WTC11 (cell line): ENCODE results near the gene CCDC24.

Source experiments
- SMAD3 ChIP-seq: sonication (generic); formaldehyde crosslinking; IDR thresholded peaks from 2 replicates; pipeline ENCODE4 v1.8.0; 2022; ENCODE audit warnings: missing genetic modification reagents, mild to moderate bottlenecking, borderline replicate concordance
- TF ChIP-seq, protein P1 (sequence below): fragments of 200-600 bp; IDR thresholded peaks from 2 replicates; pipeline ENCODE4 v1.8.0; 2022; ENCODE audit warnings: antibody characterized with exemption
- TF ChIP-seq, protein P2 (sequence below): sonication (generic); formaldehyde crosslinking; IDR thresholded peaks from 2 replicates; pipeline ENCODE4 v1.8.1; 2023; ENCODE audit warnings: mild to moderate bottlenecking, missing genetic modification reagents, moderate library complexity

DNA sequence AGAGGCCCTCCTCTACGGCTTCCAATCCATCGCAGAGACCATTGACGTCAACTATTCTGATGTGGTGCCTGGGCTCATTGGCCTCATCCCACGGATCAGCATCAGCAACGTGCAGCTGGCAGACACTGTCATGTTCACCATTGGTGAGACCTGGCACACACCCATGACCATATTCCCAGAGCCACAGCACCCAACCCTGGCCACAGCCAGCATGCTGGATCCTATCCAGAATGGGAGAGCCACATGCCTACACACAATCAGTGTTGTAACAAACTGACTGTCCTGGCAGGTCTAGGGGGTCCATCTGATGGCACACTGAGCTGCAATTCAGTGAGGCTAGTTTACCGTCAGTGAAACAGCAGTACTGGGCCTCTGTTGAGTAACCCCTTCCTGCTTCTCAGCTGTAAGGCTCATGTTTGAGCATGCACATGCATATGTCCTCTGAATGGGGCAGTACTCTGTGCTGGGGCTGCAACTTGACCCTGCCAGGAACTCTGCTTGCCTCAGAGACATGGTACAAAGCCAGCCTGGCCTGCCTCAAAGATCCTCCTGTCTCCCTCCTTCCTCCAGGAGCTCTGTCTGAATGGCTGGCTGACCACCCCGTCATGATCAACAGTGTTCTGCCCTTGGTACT, 33.9 kb upstream of the CCDC24 start:
- TF ChIP-seq, protein P1, sequence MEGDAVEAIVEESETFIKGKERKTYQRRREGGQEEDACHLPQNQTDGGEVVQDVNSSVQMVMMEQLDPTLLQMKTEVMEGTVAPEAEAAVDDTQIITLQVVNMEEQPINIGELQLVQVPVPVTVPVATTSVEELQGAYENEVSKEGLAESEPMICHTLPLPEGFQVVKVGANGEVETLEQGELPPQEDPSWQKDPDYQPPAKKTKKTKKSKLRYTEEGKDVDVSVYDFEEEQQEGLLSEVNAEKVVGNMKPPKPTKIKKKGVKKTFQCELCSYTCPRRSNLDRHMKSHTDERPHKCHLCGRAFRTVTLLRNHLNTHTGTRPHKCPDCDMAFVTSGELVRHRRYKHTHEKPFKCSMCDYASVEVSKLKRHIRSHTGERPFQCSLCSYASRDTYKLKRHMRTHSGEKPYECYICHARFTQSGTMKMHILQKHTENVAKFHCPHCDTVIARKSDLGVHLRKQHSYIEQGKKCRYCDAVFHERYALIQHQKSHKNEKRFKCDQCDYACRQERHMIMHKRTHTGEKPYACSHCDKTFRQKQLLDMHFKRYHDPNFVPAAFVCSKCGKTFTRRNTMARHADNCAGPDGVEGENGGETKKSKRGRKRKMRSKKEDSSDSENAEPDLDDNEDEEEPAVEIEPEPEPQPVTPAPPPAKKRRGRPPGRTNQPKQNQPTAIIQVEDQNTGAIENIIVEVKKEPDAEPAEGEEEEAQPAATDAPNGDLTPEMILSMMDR: no peak
- TF ChIP-seq, protein P2, sequence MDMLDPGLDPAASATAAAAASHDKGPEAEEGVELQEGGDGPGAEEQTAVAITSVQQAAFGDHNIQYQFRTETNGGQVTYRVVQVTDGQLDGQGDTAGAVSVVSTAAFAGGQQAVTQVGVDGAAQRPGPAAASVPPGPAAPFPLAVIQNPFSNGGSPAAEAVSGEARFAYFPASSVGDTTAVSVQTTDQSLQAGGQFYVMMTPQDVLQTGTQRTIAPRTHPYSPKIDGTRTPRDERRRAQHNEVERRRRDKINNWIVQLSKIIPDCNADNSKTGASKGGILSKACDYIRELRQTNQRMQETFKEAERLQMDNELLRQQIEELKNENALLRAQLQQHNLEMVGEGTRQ (CRISPR knock-in tag): no peak
- TF ChIP-seq SMAD3: no peak
